Measurements from ENCODE around the gene CTRB2. TPM values are rescaled to one million over a fixed set of nuclear protein-coding genes. Genes with fewer than 3 reads are reported as not detected.
A peak's percentile ranks its signal among the peaks of the same experiment; 100 is the strongest.
"Not testable (repeated sequence)": the region's sequence is repeated elsewhere in the genome, so short reads cannot be mapped to it uniquely, and the experiment has no call there.

The CTRB2 gene
- total RNA-seq, 1 experiment from 2014 or later: not detected

DNA sequence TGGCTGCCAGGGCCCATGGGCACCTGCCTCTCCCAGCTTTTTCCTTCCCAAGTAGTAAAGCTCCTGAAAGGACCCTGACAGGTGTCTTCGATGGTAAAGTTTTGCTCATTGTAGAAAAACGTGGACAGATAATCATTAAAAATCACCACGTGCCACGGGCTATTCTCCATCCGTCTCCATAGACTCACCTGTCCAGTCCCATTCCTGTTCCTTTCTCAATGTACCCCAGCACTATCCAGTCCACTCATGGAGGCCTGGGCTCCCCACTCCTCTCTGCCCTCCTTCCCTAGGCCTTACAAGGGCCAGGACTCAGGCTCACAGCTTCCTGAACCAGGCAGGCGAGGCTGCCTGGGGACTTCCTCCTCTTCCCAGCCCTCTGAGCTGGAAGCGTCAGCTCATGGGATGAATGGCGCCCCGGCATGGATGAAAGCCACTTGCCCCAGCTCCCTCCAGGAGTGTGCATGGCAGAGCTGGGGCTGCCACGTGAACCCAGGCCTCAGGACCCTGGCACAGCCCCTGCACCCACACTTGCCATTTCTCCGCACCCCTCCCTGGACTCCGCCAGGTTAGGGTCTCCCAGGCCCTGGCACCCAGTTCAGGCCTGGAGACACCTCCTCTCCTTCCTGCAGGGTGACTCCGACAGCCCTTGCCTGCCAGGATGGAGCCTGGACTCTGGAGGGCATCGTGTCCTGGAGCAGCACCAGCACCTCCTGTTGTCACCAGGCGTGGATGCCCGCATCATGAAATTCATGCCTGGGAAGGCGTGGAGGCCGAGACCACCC is 20.6 kb upstream of the CTRB2 start:
- no peak for DNase-seq (ENCODE audit: low read depth)

DNA sequence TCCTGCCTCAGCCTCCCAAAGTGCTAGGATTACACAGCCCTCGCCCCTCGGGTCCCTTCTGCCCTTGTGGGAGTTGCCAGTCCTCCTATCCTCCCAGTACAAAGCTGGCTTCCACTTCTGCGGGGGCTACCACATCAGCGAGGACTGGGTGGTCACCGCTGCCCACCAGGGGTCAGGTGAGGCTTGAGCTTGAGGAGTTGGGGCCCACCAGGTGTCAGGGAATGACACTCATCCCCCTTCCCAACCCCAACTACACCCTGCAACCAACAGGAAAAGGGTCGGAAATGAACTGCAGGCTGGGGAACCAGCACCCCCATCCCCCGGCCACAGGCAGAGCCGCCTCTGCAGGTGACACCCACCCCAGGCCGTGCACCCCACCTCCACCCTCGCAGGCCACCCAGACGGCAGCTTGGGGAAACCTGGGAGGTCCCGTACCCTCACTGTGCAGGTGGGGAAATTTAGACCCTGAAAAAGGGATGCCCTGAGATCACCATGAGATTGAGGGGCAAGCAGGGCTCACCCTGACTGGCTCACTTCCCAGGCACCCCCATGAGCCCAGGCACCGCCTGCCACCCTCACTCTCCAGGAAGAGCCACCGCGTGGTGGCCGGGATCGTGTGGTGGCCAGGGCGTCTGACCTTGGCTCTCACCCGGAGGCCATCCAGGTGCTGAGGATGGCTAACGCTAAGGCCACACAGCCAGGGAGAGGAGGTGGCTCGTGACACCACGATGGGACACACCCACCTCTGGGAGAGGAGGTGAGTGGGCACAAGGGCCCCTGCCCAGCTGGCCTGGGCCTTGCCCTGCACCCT is 19.8 kb upstream of the CTRB2 start:
- DNase-seq (ENCODE audit: low read depth): no peak

DNA sequence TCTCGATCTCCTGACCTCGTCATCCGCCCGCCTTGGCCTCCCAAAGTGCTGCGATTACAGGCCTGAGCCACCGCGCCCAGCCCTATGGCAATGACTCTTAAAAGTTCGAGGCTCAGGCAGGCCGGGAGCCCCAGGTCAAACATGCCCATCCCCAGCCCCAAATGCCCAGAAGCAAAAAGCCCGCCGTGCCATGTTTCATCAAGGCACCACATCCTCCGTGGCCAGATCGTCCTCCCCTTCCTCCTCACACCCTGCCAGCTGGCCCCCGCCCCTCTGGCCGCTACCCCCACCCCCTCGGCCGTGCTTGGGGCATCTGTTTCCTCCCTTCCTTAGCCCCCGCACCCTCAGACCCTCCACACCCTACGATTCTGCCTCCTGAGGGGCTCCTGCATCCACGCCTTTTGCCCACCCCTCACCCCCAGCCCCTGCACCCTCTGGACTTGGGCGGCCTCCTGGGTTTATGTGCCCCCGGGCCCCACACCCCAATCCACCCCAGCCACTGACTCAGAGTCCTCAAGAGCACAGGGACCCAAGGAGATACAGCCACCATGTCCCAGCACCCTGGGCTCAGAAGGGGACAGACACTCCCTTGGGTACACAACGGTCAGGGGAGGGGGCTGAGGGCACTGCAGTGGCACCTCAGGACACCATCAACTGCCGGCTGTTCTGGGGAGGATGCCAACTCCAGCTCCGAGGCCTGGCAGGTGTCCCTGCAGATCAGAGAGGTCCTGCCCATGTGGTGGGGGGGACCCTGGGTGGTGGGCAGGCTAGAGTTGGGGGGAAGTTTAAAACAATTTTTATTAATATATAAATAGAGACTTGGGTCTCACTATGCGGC is 18.9 kb upstream of the CTRB2 start:
- peak; percentile 30 for DNase-seq (ENCODE audit: low read depth)

DNA sequence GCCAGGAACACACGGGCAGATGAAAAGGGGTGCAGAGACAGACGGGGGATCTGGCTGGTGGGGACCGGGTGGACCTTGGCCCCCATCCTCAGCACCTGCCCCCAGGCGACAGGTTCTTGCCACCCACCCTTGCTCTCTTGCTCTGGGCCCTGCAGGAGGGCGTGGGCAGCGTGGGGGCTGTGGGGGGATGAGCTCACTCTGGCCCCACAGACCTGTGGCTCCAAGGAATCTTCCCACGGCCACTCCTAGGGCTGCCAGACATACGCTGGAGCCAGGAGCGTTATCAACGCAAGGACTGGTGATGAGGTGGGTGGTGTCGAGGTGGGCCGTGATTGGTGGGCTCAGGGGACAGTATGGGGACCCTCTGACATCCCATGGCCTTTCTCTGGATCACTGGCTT is 18.1 kb upstream of the CTRB2 start:
- DNase-seq (ENCODE audit: low read depth): no peak

DNA sequence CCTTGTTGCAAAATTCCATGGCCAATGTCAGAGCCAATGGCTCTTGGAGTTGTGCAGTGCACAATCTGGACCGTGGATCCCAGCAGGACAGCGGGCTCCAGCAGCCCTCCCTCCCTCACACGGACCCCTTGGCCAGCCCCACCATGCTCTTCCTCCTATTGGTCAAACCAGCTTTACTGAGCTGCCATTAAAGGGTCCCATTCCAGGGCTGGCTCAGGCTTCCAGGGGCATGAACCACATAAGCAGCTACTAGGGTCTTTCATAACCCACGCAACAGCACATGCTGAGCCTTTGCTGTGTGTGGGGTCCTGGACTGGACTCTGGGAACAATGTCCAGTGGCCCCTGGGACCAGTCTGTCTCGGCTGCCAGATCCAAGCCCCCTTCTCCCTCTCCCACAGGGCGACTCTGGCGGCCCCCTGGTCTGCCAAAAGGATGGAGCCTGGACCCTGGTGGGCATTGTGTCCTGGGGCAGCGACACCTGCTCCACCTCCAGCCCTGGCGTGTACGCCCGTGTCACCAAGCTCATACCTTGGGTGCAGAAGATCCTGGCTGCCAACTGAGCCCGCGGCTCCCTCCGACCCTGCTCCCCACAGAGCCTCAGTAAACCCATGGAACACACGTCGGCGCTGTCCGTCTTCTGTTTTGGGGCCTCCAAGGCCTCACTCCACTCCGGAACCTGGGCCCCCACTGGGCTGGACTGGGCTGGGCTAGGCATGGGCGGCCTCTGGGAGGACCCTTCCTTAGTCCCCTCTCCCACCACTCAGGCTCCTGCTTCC is 17.5 kb upstream of the CTRB2 start:
- peak; percentile 31 for DNase-seq (ENCODE audit: low read depth)

DNA sequence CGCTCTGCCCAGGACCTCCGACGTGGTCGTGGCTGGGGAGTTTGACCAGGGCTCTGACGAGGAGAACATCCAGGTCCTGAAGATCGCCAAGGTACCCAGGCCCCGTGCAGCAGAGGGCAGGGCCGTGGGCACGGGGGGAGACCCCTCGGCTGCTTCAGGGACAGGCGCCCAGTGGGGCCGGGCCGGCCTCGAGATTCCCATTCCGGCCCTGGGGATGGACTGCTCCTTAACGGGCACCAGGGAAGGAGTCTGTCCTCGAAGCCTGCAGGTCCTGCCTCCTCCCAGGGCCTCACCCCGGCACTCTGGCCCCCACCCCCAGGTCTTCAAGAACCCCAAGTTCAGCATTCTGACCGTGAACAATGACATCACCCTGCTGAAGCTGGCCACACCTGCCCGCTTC is 16.2 kb upstream of the CTRB2 start:
- DNase-seq (ENCODE audit: low read depth): not testable (repeated sequence)

DNA sequence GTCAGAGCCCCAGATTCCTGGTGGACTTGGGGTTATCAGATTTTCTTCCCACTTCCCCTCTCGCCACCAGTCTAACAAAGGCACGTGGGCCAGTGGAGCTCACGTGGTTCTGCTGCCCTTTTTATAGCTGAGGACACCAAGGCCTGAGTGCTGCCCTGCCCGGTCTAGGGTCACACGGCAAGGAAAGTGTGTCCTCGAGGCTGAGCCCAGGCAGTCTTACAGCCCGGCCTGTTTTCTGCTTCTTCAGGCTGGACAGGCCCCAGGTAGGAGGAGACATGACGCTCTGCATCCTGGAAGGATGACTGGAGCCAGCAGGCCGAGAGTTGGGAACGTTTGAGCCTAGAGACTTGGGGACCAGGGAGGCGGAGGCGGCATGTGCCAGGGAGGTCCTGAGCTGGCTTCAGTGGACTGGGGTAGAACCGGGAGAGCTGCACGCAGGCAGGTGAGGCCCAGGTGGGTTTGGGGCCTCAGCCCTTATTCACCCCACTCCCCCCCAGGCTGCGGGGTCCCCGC is 15.4 kb upstream of the CTRB2 start:
- no peak for DNase-seq (ENCODE audit: low read depth)

DNA sequence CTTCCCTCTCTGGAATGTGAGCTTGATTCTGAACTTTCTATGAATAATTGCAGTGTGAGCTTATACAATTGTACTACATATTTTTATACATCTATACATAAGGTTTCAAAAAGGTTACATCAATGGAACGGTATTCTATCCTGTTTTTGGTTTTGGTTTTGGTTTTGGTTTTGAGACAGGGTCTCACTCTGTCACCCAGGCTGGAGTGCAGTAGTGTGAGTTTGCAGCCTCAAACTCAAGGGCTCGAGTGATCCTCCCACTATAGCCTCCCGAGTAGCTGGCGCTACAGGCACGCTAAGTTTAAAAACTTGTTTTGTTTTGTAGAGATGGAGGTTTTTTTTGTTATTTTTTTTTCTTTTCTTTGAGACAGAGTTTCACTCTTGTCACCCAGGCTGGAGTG is 12.9 kb upstream of the CTRB2 start:
- DNase-seq (ENCODE audit: low read depth): no peak

DNA sequence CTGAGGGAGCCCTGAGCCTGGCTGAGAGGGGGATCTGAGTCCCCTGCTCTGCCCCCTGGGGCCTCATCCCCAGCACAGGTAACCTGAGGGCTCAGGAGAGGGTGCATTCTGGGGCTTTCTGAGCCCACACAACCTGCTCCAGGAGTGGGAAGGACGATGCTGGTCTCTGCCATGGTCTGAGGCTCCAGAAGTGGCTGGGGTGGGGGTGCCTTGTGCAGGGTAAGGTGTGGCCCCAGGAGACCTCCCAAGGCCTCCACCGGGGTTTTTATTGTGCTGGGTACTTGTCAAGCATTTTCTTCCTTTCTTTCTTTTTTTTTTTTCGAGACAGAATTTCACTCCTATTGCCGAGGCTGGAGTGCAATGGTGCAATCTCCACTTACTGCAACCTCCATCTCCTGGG is 12.1 kb upstream of the CTRB2 start:
- no peak for DNase-seq (ENCODE audit: low read depth)

DNA sequence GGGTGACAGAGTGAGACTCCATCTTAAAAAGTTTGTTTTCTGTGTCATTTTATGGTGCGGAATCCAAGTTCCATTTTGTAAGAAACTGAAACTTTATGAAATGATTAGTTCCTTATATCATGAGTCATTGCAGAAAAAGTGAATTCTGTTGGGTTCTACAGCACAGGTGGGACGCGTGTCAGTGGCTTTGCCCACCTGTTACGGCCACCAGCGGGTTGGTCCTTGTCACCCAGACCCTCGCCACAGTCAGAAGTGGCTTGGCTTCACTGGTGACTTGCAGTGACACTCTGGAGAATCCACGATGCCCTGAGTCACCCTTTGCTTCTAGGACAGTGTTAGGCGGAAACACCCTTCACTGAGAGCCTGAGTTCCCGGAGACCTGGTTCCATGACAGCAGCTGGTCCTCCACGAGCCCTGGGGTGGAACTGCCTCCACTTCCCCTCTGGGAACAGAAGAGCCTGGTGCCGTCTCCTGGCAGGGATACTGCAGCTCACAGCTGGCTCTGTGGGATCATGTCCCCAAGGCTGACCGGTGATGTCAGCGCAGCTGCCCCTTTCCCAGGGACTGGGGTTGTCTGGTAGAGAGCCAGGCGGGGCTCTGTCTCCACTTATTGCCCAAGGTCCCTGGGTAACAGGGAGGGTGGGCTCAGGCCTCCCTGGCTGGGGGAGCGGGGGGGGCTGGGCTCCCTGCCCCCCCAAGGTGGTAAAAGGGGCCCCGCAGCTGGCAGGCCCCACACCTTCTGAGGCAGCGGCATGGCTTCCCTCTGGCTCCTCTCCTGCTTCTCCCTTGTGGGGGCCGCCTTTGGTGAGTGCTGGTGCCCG is 11.5 kb upstream of the CTRB2 start, which contains the start of gene CTRB1:
CTRB1 (plus strand) TSS at position 733 of the 821 bp plus-strand sequence; CDS start at position 753, 20 bp downstream.
- DNase-seq (ENCODE audit: low read depth): no peak

DNA sequence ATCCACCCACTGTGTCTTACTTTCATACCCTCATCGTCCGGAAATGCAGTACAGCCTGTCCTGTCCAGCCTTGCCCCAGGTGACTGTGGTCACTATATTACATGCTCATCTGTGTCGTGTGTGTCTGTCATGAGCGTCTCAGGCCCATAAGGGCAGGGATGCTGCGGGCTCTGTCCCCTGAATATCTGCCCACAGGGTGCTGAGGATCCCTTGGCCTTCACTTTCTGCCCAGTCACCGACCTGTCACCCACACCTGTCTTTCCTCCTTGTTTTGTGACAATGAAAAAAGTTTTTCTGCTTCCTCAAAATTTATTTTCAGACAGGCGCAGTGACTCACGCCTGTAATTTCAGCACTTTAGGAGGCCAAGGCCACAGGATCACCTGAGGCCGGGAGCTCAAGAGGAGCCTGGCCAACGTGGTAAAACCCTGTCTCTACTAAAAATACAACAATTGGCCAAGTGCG is 10.5 kb upstream of the CTRB2 start:
- no peak for DNase-seq (ENCODE audit: low read depth)

DNA sequence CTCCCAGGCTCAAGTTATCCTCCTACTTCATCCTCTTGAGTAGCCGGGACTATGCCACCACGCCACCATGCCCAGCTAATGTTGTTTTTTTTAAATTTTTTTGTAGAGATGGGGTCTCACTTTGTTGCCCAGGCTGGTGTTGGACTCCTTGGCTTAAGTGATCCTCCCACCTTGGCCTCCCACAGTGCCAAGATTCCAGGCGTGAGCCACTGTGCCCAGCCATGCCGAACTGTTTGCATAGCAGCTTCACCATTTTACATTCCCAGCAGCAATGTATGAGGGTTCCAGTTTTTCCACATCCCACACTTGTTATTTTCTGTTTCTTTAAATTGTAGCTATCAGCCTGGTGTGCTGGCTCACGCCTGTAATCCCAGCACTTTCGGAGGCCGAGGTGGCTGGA is 9.6 kb upstream of the CTRB2 start:
- no peak for DNase-seq (ENCODE audit: low read depth)

DNA sequence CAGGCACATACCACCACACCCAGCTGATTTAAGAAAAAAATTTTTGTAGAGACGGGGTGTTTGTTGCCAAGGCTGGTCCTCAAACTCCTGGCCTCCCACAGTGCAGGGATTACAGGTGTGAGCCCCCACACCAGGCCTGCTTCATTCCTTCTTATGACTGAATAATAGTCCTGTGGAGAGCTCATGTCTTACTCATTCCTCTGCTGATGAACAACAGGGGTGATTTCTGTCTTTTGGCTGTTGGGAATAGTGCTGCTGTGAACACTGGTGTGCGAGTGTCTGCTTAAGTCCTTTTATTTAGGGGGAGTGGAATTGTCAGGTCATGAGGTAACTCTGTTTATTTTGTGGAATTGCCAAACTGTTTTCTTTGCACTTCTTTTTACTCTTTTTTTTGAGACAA is 9.2 kb upstream of the CTRB2 start:
- DNase-seq (ENCODE audit: low read depth): no peak

DNA sequence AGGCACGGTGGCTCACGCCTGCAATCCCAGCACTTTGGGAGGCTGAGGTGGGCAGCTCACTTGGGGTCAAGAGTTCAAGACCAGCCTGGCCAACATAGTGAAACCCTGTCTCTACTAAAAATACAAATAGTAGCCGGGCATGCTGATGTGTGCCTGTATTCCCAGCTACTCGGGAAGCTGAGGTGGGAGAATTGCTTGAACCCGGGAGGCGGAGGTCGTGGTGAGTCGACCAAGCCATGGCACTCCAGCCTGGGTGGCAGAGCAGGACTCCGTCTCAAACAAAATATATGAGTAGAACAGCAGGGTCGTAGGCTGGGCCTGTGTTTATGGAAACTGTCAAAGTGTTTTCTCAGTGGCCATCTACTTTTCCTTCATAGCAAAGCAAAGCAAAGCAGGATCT is 4.3 kb upstream of the CTRB2 start:
- DNase-seq (ENCODE audit: low read depth): not testable (repeated sequence)

DNA sequence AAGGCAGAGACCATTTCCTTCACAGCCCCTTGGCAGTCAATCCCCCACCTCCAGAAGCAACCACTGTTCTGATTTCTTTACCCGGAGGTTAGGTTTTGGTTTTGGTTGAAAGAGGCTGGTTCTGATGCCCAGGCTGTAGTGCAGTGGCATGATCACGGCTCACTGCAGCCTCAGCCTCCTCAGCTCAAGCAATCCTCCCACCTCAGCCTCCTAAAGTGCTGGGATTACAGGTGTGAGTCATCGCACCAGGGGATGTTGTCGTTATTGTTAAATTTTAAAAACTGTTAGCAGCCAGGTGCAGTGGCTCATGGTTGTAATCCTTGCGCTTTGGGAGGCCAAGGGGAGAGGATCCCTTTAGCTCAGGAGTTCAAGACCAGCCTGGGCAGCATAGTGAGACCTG is 3.0 kb upstream of the CTRB2 start:
- DNase-seq (ENCODE audit: low read depth): no peak

DNA sequence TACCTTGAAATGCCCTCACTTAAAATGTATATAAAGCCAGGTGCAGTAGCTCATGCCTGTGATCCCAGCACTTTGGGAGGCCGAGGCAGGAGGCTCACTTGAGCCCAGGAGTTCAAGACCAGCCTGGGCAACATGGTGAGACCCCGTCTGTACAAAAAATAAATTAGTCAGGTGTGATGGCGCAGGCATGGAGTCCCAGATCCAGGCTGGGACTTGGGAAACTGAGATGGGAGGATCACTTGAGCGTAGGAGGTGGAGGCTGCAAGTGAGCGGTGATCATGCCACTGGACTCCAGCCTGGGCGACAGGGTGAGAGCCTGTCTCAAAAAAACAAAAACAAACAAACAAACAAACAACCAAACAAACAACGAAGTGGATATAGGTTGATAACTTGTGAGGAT is 2.6 kb upstream of the CTRB2 start:
- not testable (repeated sequence) for DNase-seq (ENCODE audit: low read depth)

DNA sequence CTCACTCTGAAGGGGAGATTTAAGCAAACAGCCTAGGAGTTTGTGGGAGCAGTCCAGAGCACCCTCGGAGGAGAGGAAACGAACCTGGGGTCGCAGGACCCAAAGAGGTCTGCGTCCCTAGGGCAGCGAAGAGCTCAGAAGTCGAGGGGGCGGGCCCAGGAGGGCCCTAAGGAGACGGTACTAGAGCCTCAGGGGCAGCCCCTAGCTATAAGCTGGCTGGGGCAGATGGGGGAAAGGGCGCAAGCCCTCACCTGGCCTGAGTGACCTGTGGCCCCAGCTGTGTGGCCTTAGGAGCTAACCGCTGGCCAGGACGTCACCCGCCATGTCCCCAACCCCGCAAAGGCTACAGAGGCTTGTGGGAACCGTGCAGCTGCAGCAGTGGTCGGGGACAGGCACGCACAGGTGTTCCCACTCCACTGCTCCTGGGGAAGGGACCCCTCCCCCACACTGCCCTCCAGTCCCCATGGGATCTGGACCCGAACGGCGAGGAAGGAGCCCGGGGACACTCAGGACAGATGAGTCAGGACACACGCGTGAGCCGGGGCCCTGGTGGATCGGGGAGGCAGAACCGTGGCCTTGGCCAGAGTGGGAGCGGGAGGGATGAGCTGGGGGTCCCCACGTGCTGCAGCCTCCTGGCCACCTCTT is 2.0 kb upstream of the CTRB2 start:
- DNase-seq (ENCODE audit: low read depth): no peak

DNA sequence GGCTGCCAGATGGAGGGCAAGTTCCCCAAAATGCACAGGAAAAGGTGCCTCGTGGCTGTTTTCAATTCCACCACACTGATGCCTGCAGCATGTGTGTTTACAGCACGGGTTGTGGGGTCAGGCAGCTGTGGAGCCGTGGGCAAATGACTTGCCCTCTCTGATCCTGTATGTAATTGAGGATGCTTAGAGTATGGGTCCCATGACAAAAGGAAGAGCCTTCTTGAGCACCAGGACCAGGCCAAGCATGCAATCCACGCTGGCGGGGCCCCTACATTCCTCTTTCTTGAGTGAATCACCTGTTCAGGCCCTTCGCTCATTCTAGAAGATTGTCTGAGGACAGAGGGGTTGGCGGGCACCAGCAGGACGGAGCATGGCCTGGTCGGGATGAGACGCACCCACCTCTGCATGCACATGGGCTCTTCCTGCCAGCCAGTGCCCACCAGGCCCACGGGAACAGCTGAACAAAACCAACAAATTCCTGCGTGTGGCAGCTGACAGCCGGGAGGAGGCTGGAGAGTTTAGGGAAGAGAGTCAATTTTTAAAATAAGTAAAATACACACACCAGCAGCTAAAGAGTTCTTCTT is 1.4 kb upstream of the CTRB2 start:
- DNase-seq (ENCODE audit: low read depth): no peak

DNA sequence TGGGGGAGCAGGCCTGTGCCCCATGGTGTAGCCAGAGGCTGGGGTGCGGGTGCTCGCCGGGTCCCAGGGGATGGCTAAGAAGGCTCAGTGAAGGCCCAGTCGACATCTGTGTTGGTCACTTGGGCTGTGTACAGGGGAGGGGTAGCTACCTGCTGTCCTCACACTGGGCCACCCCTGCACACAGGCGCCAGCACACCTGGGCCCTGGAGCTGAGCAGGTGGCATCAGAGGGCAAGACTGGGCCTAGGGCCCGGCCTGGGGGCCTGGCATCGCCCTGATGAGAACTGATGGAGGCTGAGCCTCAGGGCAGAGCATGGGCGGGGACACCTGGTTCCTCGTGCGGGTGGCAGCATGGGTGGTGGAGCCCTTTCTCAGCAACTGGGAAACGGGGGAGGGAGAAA is 870 bp upstream of the CTRB2 start:
- no peak for DNase-seq (ENCODE audit: low read depth)

All from RPMI7951 (cell line).